HUES48 (cell line): ENCODE results near the gene MATK.
"Not testable (repeated sequence)": the region's sequence is repeated elsewhere in the genome, so short reads cannot be mapped to it uniquely, and the experiment has no call there.

Experiments used
- H3K27ac ChIP-seq: one replicate; pipeline ENCODE4 v1.7.0; 2013; ENCODE audit warnings: low read depth, low read length, inconsistent platforms
- H3K27me3 ChIP-seq: 2 replicates; pipeline ENCODE4 v1.6.1; 2013; ENCODE audit warnings: mild to moderate bottlenecking, low read length; ENCODE audit not compliant: control insufficient read depth, insufficient read depth
- H3K36me3 ChIP-seq: 2 replicates; pipeline ENCODE4 v1.6.1; 2013; ENCODE audit warnings: low read length; ENCODE audit not compliant: control insufficient read depth, insufficient read depth
- H3K4me1 ChIP-seq: 2 replicates; pipeline ENCODE4 v1.6.1; 2013; ENCODE audit warnings: mild to moderate bottlenecking, low read length; ENCODE audit not compliant: control insufficient read depth, insufficient read depth
- H3K4me3 ChIP-seq: 2 replicates; pipeline ENCODE4 v1.5.1; 2013; ENCODE audit warnings: mild to moderate bottlenecking, low read depth, low read length
- H3K9ac ChIP-seq: 2 replicates; pipeline ENCODE4 v1.6.1; 2013; ENCODE audit warnings: mild to moderate bottlenecking, low read depth, low read length, moderate library complexity
- H3K9me3 ChIP-seq: 2 replicates; pipeline ENCODE4 v1.6.1; 2013; ENCODE audit warnings: low read length; ENCODE audit not compliant: control insufficient read depth, insufficient read depth

Gene MATK

DNA sequence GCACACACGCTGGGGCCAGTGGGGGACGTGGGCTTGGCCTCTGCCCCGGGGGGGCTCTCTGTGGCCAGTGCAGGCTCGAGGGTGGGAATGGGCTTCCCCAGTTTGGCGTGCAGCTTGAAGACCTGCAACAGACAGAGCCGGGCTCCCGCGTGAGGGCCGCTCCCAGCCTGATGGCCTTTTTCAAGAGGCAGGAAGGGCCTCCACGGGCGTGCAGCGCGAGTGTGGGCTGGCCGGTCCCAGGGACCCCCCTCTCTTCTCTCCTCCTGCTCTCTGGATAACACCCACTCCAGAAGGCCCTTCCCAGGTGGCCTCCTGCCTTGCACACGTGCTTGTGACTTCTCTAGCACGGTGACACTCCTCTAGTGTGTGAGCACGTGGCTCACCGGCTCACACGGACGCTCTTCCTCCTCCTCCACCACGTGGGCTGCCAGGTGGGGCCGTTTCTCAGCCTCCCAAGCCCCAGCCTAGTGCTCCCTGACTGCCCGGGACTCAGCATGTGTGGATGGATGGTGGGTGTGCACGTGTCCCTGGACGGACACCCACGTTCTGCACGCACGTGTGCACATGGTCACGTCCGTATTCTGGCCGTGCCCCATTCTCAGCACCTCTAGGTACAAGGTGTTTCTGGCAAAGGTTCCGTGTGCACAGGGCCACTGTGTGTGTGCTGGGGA is 39.2 kb upstream of the MATK start:
- no peak overlapping the region for H3K4me3 ChIP-seq
- H3K4me1 ChIP-seq: no peaks in the 10 kb centered on the region
- no peaks in the 10 kb centered on the region for H3K9me3 ChIP-seq
- no peaks in the 10 kb centered on the region for H3K36me3 ChIP-seq
- no peak overlapping the region for H3K27ac ChIP-seq
- H3K27me3 ChIP-seq: no peaks in the 10 kb centered on the region
- no peak overlapping the region for H3K9ac ChIP-seq

GRCh38 chr19:3823350-3823713 is 37.2 kb upstream of the MATK start:
- H3K9ac ChIP-seq: no peak overlapping the region
- H3K9me3 ChIP-seq: no peaks in the 10 kb centered on the region
- H3K4me1 ChIP-seq: no peaks in the 10 kb centered on the region
- no peaks in the 10 kb centered on the region for H3K36me3 ChIP-seq
- H3K4me3 ChIP-seq: no peak overlapping the region
- H3K27ac ChIP-seq: no peak overlapping the region
- no peaks in the 10 kb centered on the region for H3K27me3 ChIP-seq

DNA sequence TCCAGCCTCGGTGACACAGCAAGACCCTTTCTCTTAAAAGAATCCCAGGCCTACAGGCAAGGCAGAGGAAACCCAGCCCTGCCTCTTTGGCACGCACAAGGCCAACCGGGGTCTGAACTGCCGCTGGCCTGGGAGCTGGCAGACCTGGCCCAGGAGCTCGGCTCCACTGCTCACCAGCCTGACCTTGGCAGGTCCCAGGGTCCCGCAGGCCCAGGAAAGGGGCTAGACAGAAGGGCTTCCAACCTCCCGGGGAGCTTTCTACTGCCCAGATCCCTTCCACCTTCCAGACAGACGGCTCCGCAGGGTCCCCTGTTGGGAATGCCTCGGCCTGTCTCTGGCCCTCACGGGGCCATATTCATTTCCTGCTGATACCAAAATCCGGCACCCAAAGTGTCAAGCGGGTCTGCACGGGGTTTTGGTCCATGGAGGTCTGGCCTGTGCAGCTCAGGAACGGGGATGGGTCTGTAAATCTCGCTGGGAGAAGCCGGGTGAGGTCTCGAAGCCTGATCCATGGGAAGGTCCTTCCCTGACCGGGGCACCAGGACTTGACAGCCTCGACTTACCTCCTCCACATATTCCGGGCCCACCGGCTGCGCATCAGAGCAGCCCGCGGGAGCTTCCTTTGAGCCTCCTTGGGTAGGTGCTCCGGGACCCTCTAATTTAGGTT is 36.6 kb upstream of the MATK start:
- H3K27me3 ChIP-seq: no peaks in the 10 kb centered on the region

GRCh38 chr19:3821857-3822364 is 35.7 kb upstream of the MATK start:
- Histone ChIP-seq H3K27me3 (no peaks in the 10 kb centered on the region), H3K4me1 (no peaks in the 10 kb centered on the region), H3K9me3 (no peaks in the 10 kb centered on the region), H3K36me3 (no peaks in the 10 kb centered on the region), H3K27ac (no peak overlapping the region), H3K9ac (no peak overlapping the region), H3K4me3 (no peak overlapping the region)

More for the DNA sequence above, 36.6 kb upstream of the MATK start:
- no peak overlapping the region for H3K4me3 ChIP-seq
- no peaks in the 10 kb centered on the region for H3K4me1 ChIP-seq
- H3K27ac ChIP-seq: no peak overlapping the region
- no peak overlapping the region for H3K9ac ChIP-seq
- no peaks in the 10 kb centered on the region for H3K9me3 ChIP-seq
- H3K36me3 ChIP-seq: no peaks in the 10 kb centered on the region

DNA sequence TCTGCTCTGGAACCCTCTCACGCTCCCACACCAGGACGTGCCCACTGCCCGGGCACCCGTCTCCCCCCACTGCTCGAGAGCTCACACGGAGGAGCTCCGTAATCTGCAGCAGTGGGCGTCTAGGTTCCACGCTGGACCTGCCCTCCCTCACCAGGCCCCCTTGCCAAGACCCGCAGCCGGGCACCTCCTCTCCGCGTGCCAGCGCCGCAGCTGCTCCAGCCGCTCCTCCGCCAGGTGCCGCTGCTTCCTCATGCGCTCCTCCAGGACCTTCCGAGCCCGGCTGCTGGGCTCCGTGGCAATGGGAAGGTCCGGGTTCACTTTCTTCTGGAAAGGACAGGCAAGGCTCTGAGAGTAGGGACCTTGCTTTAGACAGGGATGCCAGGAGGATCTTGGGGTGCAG is 35.0 kb upstream of the MATK start:
- H3K9ac ChIP-seq: no peak overlapping the region
- no peaks in the 10 kb centered on the region for H3K36me3 ChIP-seq
- H3K4me1 ChIP-seq: no peaks in the 10 kb centered on the region
- no peak overlapping the region for H3K27ac ChIP-seq
- no peaks in the 10 kb centered on the region for H3K27me3 ChIP-seq
- no peak overlapping the region for H3K4me3 ChIP-seq
- H3K9me3 ChIP-seq: no peaks in the 10 kb centered on the region

DNA sequence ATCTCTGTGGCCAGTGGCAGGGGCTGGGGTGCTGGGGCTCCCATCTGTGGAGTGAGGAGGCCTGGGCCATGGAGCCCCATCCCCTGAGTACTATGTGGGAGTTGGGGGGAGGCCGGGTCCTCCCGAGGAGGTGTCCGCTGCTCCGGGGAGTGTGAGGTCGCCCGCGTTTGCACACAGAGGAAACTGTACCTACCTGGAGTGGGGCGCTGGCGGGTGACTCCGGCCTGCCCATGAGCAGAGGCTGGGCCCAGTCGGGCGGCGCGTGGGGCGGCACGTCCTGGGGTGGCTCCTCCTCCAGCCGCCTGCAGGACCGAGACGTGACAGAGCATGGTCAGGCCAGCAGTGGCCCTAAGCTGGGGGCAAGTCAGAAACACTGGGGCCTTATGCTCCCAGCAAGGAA is 33.8 kb upstream of the MATK start:
- no peak overlapping the region for H3K9ac ChIP-seq
- H3K27ac ChIP-seq: no peak overlapping the region
- no peaks in the 10 kb centered on the region for H3K27me3 ChIP-seq
- H3K4me1 ChIP-seq: no peaks in the 10 kb centered on the region
- H3K36me3 ChIP-seq: no peaks in the 10 kb centered on the region
- no peaks in the 10 kb centered on the region for H3K9me3 ChIP-seq
- no peak overlapping the region for H3K4me3 ChIP-seq

- H3K4me3 ChIP-seq: no peak overlapping the region
- H3K27ac ChIP-seq: no peak overlapping the region
- H3K27me3 ChIP-seq: no peaks in the 10 kb centered on the region
- H3K4me1 ChIP-seq: no peaks in the 10 kb centered on the region
- no peaks in the 10 kb centered on the region for H3K9me3 ChIP-seq
- H3K9ac ChIP-seq: no peak overlapping the region
- H3K36me3 ChIP-seq: no peaks in the 10 kb centered on the region
Measured at GRCh38 chr19:3818918-3819317, 32.7 kb upstream of the MATK start.

DNA sequence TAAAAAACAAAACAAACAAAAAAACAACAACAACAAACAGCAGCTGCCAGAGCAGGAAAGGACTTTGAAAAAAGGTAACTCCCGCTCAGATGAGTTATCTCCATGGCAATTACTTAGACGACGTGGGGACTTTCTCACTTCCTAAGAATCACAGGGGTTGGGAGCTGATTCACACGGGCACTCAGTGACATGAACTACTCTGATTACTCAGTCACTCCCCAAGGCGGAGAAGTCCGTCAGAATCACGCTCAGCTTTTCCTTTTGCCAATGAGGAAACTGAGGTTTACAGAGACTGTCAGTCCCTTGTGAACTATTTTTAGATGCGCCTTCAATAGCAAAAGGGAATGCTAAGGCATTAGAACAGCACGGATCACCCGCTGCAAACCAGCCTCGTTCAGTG is 32.3 kb upstream of the MATK start:
- no peaks in the 10 kb centered on the region for H3K36me3 ChIP-seq
- H3K9me3 ChIP-seq: no peaks in the 10 kb centered on the region

GRCh38 chr19:3817761-3818160 is 31.6 kb upstream of the MATK start:
- no peak overlapping the region for H3K4me3 ChIP-seq
- no peaks in the 10 kb centered on the region for H3K9me3 ChIP-seq
- no peak overlapping the region for H3K27ac ChIP-seq
- no peaks in the 10 kb centered on the region for H3K4me1 ChIP-seq
- H3K36me3 ChIP-seq: no peaks in the 10 kb centered on the region
- no peaks in the 10 kb centered on the region for H3K27me3 ChIP-seq
- no peak overlapping the region for H3K9ac ChIP-seq

More for the DNA sequence above, 32.3 kb upstream of the MATK start:
- Histone ChIP-seq H3K4me3 (no peak overlapping the region), H3K4me1 (no peaks in the 10 kb centered on the region), H3K9ac (no peak overlapping the region), H3K27me3 (no peaks in the 10 kb centered on the region), H3K27ac (no peak overlapping the region)

- H3K9me3 ChIP-seq: no peaks in the 10 kb centered on the region
- no peak overlapping the region for H3K27ac ChIP-seq
- H3K4me1 ChIP-seq: no peaks in the 10 kb centered on the region
- no peaks in the 10 kb centered on the region for H3K27me3 ChIP-seq
- no peaks in the 10 kb centered on the region for H3K36me3 ChIP-seq
- H3K4me3 ChIP-seq: no peak overlapping the region
- no peak overlapping the region for H3K9ac ChIP-seq
Measured at GRCh38 chr19:3816566-3817218, 30.5 kb upstream of the MATK start.

DNA sequence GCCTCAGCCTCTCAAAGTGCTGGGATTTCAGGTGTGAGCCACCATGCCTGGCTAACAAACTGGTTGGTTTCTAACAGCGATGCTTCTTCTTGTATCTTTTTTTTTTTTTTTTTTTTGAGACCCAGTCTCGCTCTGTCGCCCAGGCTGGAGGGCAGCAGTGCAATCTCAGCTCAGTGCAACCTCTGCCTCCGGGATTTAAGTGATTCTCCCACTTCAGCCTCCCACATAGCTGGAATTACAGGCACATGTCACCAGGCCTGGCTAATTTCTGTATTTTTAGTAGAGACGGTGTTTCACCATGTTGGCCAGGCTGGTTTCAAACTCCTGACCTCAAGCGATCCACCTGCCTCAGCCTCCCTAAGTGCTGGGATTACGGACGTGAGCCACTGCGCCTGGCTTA is 30.0 kb upstream of the MATK start:
- not testable (repeated sequence) for H3K9me3 ChIP-seq, H3K27ac ChIP-seq, H3K9ac ChIP-seq, H3K4me3 ChIP-seq, H3K4me1 ChIP-seq, H3K27me3 ChIP-seq, H3K36me3 ChIP-seq
